Heart right ventricle (tissue), 16 donors: Measurements from ENCODE around the gene CBLB. TPM values are rescaled to one million over a fixed set of nuclear protein-coding genes. Genes with fewer than 3 reads are reported as not detected.
A peak's percentile ranks its signal among the peaks of the same experiment; 100 is the strongest.

Source experiments
- ATAC-seq, 8 donors: fragments of 200-7000 bp; cut with Tn5 transposase; one replicate each; pipeline ENCODE4 v1.9.1; 2020; ENCODE audit warnings: mild to moderate bottlenecking in 8 of 8, moderate library complexity in 8 of 8, moderate number of reproducible peaks in 1 of 8
- DNase-seq, 2 donors: peaks; one replicate each; pipeline ENCODE4 v3.0.0-alpha.2; 2020
- H3K27ac ChIP-seq, 10 donors: fragments of 200-600 bp; sonication (generic) in 2 of 10; one replicate each; pipeline versions ENCODE4 v1.5.0 to v1.8.0; 2020 to 2022; ENCODE audit warnings: mild to moderate bottlenecking in 3 of 10
- H3K27me3 ChIP-seq, 7 donors: fragments of 200-600 bp; one replicate each; pipeline ENCODE4 v1.8.0; 2021 to 2022; ENCODE audit warnings: mild to moderate bottlenecking in 2 of 7
- H3K36me3 ChIP-seq, 9 donors: fragments of 200-600 bp; sonication (generic) in 1 of 9; one replicate each; pipeline versions ENCODE4 v1.5.0 to v1.8.0; 2020 to 2022; ENCODE audit warnings: mild to moderate bottlenecking in 2 of 9
- H3K4me1 ChIP-seq, 9 donors: fragments of 200-600 bp; sonication (generic) in 1 of 9; one replicate each; pipeline versions ENCODE4 v1.5.0 to v1.8.0; 2020 to 2022; ENCODE audit warnings: mild to moderate bottlenecking in 4 of 9
- H3K4me3 ChIP-seq, 10 donors: fragments of 200-600 bp; sonication (generic) in 2 of 10; one replicate each; pipeline versions ENCODE4 v1.5.0 to v1.8.0; 2020 to 2022; ENCODE audit warnings: mild to moderate bottlenecking in 7 of 10, moderate library complexity in 2 of 10
- H3K9me3 ChIP-seq, 11 donors: fragments of 200-600 bp in 10 of 11; sonication (generic) in 2 of 11; one replicate each; pipeline versions ENCODE4 v1.5.0 to v1.8.0; 2013 to 2022; ENCODE audit warnings: mild to moderate bottlenecking in 2 of 11, control low read depth in 1 of 11, moderate library complexity in 1 of 11
- WGBS, 2 donors: extraction: QIAGEN DNeasy Blood & Tissue Kit; methylation state at CpG; one replicate each; pipeline ENCODE4 v1.1.7; 2013; ENCODE audit warnings: inconsistent platforms in 1 of 2; 5-methylcytosine and 5-hydroxymethylcytosine counted together
- intact Hi-C, 10 donors: fragments of 100-400 bp; cut with DNase I; formaldehyde crosslinking; loops; one replicate each; pipeline versions ENCODE4 v1.11.1 to v1.14.2; 2022
- polyA plus RNA-seq, 2 donors: library from polyadenylated mRNA; stranded (reverse); fragments of 200-250 nt; gene quantifications; one replicate each; pipeline ENCODE4 v1.2.3, GENCODE V29; 2013
- total RNA-seq, 10 donors: library from RNA; stranded (reverse); fragmentation: NEBNext Ultra II Directional in 3 of 10; extraction: Animal tissue kit (Norgen Biotek cat#: 25700) in 3 of 10; gene quantifications; one replicate each; pipeline versions ENCODE4 v1.2.1 to v1.2.4, GENCODE V29; 2021 to 2023
- TF ChIP-seq, protein P1 (sequence below), 9 donors: fragments of 200-600 bp; sonication (generic) in 2 of 9; IDR thresholded peaks; one replicate each; pipeline versions ENCODE4 v1.5.0 to v1.8.0; 2021 to 2022; ENCODE audit warnings: antibody characterized with exemption in 9 of 9, mild to moderate bottlenecking in 5 of 9, moderate library complexity in 1 of 9
- donor health status: Arrhythmogenic right ventricular cardiomyopathy.
- donor health status: ischemic (EF 13 %, LVEDD 7.1; RV severe dilation, severe dysfunction).
- donor health status: healthy with polysubstance abuse.
- donor health status: DM: no; HTN: yes; CAD: no.
- donor health status: DM: no; HTN: no; CAD: no.
- donor health status: ischemic (EF 25% LVEDD 6.9; RV normal size, moderate dysfunction).
- donor health status: ischemic (EF 25% LVEDD 5.7; RV mildly dilated, moderate dysfunction).
- donor health status: healthy.
- donor health status: DM: yes; HTN: yes; CAD: no.
- donor health status: Ischemic cardiomyopathy.
- donor health status: ischemic (EF 35%, LVEDD 5.7; RV mildly dilated, moderate dysfunction).
- donor health status: nonischemic (EF 11% LVEDD 7.7; RV severe dilation, severe dysfunction).
- donor health status: DM: yes; HTN: yes; CAD: no.
- donor health status: PGD.
- donor health status: ischemic (EF 29% LVEDD 5.4; RV normal size, mild dysfunction).
- donor health status: nonischemic (EF 23%, LVEDD 6.1; RV moderate dilation, normal function).

CBLB gene
- total and polyA plus RNA-seq, 12 donors, result 14.2 to 72.7 (median 46.0) TPM

DNA sequence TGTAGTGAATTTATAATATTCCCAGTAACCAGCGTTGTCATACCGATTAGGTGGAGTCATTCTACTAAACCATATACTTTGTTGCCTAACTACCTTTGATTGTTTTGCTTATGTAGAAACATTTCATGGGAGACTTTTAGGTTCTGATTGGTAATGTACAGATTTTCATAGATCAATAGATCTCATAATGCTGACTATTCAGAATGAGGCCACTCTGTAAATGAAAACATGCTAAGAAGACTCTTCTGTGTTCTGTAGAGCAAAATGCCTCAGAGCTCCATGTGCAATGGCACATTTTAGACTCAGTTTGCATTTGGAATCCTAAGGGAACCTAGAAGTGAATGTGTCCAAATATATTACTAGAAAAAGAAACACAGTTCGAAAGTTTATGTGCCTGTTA lies 20.0 kb downstream of the CBLB start:
- no peaks in the 10 kb centered on the region for H3K9me3 ChIP-seq
- ATAC-seq (no peak), DNase-seq (no peak)
- no peak overlapping the region for H3K4me3 ChIP-seq
- intact Hi-C loops, result no loop called here
- H3K27ac ChIP-seq, result no peak overlapping the region
- TF ChIP-seq, protein P1, sequence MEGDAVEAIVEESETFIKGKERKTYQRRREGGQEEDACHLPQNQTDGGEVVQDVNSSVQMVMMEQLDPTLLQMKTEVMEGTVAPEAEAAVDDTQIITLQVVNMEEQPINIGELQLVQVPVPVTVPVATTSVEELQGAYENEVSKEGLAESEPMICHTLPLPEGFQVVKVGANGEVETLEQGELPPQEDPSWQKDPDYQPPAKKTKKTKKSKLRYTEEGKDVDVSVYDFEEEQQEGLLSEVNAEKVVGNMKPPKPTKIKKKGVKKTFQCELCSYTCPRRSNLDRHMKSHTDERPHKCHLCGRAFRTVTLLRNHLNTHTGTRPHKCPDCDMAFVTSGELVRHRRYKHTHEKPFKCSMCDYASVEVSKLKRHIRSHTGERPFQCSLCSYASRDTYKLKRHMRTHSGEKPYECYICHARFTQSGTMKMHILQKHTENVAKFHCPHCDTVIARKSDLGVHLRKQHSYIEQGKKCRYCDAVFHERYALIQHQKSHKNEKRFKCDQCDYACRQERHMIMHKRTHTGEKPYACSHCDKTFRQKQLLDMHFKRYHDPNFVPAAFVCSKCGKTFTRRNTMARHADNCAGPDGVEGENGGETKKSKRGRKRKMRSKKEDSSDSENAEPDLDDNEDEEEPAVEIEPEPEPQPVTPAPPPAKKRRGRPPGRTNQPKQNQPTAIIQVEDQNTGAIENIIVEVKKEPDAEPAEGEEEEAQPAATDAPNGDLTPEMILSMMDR (IDR thresholded peaks at IDR 0.05), result no peak
- H3K36me3 ChIP-seq, result peaks cover 0 to 53% (median 12%) of the 10 kb centered on the region in 9 donors
- WGBS, 2 donors, result 95% methylated on average over 3 of the region's 3 CpGs
- peaks cover 0 to 72% (median 48%) of the 10 kb centered on the region in 9 donors for H3K4me1 ChIP-seq
- no peaks in the 10 kb centered on the region for H3K27me3 ChIP-seq

DNA sequence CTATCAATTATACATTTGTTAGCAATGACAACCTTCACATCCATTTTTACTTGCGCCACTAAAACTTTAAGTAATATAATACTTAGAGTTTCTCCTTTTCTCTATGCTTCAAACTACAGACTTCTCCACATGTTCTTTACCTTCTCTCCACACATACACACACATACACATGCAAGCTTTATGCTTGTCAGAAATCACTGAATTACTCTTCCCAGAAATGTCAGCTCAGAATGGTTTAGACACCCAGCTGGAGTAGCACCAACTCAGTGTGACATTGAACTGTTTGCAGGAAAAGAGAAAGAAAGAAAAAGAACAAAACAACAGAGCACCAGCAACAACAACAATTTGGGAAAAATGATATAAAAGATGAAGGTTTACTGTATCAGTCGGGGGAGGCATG lies 20.9 kb downstream of the CBLB start:
- peak overlapping the region in 5 of 10 donors; percentile 6 to 44 (median 24) for H3K27ac ChIP-seq
- TF ChIP-seq, protein P1 (IDR thresholded peaks at IDR 0.05), result no peak
- peaks cover 0 to 44% (median 10%) of the 10 kb centered on the region in 9 donors for H3K36me3 ChIP-seq
- no peaks in the 10 kb centered on the region for H3K27me3 ChIP-seq
- ATAC-seq (peak in 1 of 8 donors; percentile 11), DNase-seq (no peak)
- H3K4me1 ChIP-seq, result peaks cover 3 to 81% (median 56%) of the 10 kb centered on the region in 9 donors
- H3K9me3 ChIP-seq, result no peaks in the 10 kb centered on the region
- H3K4me3 ChIP-seq, result no peak overlapping the region
- intact Hi-C loops, result no loop called here
- WGBS, 2 donors, result 77 to 78% methylated on average over 2 of the region's 2 CpGs

DNA sequence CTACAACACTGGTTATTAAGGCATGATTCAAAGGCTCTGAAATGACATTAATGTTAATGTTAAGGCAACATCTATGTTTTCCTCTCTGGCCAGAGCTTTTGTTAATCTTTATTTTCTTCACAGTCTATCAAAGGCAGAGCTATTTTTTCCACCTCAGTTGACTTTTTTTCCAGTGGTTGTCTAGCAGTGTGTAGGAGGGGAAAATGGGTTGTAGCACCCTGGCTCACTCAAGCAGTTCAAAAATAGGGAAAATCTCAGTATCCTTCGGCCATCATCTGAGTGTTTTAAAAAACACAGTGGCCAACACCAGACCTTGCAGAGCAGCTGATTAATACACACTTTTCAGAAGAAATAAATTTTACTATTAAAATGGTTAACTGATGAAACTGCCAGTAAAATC lies 21.4 kb downstream of the CBLB start:
- WGBS, 2 donors, result 36 to 38% methylated on average over 1 of the region's 1 CpG
- Histone ChIP-seq H3K36me3 (peaks cover 0 to 41% (median 7%) of the 10 kb centered on the region in 9 donors), H3K27ac (peak overlapping the region in 6 of 10 donors; percentile 6 to 44 (median 34)), H3K4me1 (peaks cover 4 to 85% (median 60%) of the 10 kb centered on the region in 9 donors), H3K9me3 (no peaks in the 10 kb centered on the region), H3K27me3 (no peaks in the 10 kb centered on the region), H3K4me3 (no peak overlapping the region)
- TF ChIP-seq, protein P1 (IDR thresholded peaks at IDR 0.05), result no peak
- ATAC-seq, result peak in 4 of 8 donors; percentile 10 to 59 (median 40)
- intact Hi-C loops, result no loop called here
- DNase-seq, result no peak

DNA sequence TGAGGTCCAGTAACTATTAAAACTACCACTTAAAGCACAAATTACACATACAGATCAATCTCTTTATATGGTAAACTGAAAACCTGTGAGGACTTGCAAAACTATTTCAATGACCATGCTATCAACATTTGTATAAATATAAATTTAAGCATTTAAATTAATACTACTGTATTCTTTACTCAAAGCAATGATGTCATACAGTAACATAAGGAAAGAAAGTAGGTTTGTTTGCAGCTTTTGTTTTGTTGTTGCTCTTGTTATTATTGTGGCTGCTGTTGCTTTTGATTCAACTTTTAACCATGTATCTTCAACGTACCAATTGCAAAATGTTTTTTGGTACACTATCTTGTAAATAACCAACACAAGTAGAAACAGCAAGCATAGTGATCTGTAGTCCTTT lies 22.0 kb downstream of the CBLB start:
- TF ChIP-seq, protein P1 (IDR thresholded peaks at IDR 0.05), result no peak

More for the DNA sequence above, 22.0 kb downstream of the CBLB start:
- ATAC-seq (peak in 1 of 8 donors; percentile 4), DNase-seq (no peak)
- intact Hi-C loops, result no loop called here
- 22 to 36% methylated on average over 1 of the region's 1 CpG for WGBS, 2 donors
- Histone ChIP-seq H3K4me1 (peaks cover 4 to 84% (median 63%) of the 10 kb centered on the region in 9 donors), H3K27ac (peak overlapping the region in 5 of 10 donors; percentile 12 to 44 (median 25)), H3K9me3 (no peaks in the 10 kb centered on the region), H3K36me3 (peaks cover 0 to 41% (median 7%) of the 10 kb centered on the region in 9 donors), H3K4me3 (no peak overlapping the region), H3K27me3 (no peaks in the 10 kb centered on the region)
